ENCODE results near the gene LGALS13.
A peak's percentile ranks its signal among the peaks of the same experiment; 100 is the strongest.

The LGALS13 gene, protein sequence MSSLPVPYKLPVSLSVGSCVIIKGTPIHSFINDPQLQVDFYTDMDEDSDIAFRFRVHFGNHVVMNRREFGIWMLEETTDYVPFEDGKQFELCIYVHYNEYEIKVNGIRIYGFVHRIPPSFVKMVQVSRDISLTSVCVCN

DNA sequence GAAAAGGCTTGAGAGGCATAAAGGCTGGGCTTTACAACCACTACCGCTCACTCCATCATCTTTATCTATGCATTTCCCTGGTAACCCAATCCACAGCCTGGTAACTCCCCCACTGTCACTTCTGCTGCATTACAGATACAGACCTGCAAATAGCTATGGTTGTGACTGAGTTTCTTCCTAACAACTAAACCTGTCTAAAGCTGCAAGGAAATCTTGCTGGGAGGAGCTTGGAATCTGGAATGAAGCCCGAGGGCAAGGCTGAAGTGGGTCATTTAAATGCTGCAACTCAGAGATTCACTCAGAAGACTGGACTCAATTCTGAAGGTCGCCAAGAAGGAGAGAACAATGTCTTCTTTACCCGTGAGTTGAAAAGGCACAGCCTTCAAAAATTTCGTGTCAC lies at the start of gene LGALS13:
TSS of gene LGALS13 (plus strand) at position 301 of the 400 bp plus-strand sequence. CDS start at position 346, 45 bp downstream.
- no peak for DNase-seq

DNA sequence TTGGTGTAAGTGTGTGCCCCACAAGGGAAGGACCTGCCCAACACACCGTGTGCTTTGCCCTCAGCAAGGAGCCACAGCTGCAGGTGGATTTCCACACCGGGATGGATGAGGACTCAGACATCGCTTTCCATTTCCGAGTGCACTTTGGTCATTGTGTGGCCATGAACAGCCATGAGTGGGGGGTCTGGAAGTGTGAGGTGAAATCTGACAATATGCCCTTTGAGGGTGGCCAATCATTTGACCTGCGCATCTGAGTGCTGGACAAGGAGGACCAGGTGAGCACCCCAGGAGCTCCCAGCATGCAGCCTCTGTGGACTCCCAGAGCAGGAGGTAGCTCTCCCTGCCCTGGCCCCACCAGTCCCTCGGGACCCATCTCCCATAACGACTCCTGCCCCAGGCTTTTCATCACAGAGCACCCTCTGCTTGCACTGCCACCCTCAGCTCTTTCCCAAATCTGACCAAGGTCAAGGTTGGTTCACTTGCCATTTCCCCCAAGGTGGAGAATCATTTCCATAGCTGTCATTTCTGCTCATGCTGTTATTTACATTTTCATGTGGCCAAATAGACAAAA lies 49.2 kb upstream of the LGALS13 start:
- DNase-seq, result no peak

DNA sequence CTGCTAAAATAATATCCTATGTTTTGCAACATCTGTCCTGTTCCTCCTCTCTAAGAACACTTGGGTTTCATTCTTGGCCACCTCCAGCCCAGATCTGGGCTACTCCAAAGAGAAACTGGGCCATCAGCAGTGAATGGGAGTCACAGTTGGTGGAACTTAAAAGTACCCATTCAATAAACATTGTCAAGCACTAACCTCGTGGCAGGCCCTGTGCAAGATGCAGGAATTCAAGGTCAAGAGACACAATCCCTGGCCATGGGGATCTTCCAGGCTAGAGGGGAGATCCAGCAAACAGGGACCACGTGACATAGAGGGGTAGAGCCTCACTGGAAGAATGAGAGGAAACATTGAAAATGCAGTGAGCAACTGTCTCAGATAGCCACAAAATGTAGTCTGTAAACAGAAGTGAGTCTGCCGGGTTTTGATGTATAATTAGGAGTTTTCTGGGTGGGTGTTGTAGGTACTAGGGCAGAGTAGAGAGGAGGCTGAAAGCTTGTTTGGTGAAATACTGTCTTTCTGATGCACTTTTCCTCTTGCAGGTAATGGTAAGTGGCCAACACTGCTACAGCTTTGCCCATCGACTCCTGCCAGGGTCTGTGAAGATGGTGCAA lies 47.5 kb upstream of the LGALS13 start:
- DNase-seq, result no peak

DNA sequence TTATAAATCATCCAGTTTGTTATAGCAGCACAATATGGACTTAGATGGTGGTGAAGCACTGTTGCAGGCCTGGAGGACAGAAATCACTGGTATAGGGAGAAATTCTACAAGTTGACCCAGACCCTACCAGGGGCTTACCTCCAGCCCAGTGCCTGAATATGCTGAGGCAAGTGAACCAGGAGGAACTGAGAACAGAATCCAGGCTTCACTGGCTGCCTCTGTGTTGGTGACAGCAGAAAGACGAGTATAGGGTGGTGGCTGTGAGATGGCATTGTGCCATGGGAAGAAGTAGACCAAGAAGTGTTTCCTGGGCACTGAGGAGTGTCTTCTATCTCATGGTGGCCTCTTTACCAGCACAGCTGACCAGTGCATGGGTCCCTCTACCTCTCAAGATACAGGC lies 46.4 kb upstream of the LGALS13 start:
- DNase-seq, result no peak

DNA sequence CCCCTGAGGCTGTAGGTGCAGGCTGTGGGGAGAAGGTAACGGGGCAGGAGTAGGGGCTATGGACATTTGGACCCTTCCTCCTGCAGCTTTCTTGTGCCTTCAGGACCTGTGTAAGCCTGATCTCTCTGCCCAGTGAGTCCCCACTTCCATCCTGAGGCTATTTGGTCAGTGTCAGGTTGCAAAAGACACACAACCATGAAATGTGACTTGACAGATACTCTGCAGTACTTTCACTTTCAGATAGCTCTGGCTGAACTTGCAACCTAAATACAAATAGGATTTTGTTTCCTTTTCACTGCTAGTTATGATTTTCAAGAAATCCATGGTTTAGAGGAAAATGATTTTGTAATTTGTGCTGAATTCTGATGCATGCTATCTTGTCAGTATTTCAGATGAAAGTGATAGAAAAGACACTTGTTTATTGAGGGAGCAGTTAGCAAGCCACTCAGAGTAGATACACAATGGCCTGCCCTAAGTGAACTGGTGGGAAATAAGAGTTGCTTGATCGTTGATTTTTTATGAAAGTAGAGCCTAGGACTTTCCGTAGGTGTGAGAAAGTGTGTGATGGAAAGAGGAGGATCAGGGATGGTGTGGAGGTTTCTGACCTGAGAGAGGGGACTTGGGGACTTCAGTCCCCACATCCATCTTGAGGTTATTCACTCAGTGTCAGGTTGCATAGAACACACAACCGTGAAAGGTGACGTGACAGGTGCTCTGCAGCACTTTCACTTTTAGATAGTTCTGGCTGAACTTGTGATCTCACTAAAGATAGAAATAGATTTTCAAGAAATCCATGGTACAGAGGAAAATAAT lies 44.3 kb upstream of the LGALS13 start:
- peak; percentile 28 for DNase-seq

DNA sequence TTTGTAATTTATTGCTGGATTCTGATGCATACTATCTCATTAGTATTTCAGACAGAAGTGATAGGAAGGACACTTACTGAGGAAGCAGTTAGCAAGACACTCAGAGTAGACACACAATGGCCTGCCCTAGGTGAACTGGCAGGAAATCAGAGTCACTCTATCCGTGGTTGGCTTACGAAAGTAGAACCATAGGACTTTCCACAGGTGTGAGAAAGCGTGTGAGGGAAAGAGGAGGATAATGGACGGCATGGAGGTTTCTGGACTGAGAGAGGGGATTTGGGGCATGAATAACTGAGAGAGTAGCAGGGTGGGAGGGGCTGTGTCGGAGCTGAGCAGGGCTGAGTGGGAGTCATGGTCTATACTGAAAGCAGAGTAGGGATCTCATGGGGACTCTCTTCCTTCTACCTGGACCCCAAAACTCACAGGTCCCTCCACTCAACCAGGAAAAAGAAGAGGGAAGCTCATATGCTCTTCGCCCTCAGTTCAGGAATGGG lies 43.7 kb upstream of the LGALS13 start:
- DNase-seq, result peak; percentile 41

DNA sequence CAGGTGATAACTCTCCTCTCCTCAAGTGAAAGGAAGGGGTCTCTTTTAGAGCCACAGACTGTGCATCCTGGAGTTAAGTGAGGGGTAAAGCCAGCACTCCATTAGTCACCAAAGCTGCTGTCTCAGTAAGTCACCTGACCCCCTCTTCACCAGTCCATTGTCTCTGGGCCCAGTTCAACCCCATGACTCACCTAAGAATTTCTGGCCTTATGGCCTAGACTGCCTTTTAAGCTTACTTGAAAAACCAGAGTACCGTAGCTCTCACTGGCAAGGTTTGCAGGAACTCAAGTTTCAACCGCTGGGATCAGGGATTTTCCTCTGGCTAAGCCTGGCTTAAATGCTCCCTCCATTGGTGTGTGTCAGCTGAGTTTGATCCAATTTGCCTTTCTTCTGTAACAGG lies 38.9 kb upstream of the LGALS13 start:
- no peak for DNase-seq

DNA sequence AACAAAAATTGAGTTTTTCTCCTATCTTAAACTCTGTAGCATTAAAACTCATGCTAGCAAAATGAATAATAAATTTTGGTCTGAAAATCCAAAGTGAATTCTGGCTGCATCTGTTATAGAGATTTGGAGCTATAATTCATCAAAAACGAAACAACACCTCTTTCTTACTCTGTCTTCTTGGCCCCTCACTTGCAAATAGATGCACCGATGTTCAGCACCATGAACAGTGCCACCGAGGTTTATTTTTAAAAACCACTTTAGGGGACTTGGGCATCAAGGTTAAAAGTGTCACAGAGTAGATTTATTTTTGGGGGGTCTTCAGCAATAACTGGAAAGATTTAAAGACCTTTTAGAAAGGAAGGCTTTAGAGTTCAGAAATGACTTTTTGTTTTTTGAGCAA lies 36.3 kb upstream of the LGALS13 start:
- DNase-seq, result no peak

DNA sequence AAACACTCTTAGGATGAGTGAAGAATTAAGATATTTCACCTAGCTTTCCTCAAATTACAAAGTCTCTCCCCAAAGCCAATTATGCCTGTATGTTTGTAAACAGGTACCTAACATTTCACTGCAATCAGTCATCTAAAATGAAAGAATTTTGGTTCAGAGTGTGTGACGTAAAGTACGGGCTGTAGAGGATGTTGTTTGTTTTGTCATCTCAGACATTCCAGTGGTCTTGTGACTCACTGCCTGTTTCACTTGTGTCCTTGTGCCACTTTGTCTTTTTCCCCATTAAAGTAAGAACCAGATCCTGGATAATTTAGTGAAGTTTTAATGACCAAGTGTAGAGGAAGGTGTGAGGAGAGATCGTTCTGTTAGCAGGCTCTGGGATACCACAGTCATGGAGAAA lies 33.7 kb upstream of the LGALS13 start:
- DNase-seq, result no peak

DNA sequence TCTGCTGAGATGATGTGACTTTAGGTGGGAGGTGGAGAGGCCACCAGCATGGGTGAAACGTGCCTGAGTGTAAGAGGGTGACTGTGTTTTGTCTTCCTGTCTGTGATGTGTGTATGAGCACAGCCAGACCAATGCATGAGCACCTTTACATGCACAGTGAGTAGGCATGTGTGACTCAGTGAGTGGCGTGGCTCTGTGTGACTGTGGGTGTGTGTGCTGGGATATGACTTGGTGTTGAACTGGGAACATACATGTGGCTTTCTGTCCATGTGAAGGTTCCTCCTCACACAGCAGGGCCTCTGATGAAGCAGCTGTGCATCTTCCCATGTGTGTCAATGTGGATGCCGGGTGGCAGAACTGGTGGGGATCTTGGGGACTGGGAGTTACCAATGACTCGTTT lies 19.9 kb upstream of the LGALS13 start:
- DNase-seq, result no peak

DNA sequence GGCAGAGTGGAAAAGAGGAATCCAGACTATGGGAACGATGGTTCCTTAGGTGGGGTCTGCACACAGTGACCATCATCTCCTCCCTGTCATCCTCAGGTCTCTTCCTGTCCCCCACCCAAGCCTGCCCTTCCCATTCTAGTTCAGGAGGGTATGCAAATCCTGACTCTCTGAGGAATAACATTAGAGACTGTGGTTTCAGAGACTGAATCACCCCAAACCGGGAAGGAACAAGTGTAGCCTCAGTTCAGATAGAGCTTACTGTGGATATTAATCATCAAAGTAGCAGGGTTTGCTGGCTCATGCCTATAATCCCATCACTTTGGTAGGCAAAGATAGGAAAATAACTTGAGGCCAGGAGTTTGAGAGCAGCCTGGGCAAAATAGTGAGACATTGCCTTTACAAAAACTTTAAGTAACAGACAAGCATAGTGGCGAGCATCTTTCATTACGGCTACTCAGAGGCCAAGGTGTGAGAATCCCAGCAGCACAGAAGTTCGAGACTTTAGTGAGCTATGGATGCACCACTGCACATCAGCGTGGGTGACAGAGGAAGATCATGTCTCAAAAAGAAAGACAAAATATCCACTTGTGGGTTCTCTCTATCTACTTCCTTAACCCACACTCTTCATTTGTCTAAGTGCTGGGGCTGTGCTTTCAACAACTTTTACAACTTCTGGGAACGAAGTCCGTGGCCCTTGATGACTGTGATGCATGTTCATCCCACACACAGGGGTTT lies 19.3 kb upstream of the LGALS13 start:
- DNase-seq, result no peak

DNA sequence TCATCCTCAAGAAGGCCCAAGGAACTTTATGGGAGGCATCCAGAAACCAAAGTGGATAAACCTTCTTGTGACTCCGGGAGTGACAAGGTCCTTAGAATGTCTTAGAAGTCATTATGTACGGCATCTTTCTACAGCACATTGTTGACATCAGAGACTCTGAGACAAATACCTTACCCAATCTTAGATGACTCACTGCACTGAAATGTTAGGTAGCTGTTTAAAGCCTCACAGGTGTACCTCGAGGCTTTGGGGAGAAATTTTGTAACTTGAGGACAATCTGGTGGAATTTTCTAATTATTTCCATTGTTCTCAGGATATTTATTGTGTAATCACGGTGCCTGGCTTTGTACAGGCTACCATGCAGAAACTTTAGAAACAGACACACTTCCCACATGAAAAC lies 14.8 kb upstream of the LGALS13 start:
- no peak for DNase-seq

DNA sequence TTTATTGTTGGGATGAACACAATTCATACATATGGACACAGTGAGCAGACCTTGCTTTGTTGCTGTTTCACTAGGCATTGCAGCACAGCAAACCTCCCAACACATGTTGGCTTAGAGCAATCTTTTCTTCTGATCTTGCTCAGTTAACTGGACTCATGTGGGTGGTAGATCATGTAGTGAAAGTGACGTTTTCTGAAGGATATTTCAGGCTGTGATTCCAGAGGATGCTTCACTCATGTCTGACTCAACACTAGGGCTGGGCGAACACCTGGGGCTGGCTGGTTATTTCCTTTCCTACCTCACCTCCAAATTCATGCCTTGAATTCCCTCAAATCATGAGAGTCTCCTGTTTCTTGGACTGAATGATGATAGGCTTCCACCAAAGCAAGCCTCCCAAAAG lies 14.3 kb upstream of the LGALS13 start:
- no peak for DNase-seq

DNA sequence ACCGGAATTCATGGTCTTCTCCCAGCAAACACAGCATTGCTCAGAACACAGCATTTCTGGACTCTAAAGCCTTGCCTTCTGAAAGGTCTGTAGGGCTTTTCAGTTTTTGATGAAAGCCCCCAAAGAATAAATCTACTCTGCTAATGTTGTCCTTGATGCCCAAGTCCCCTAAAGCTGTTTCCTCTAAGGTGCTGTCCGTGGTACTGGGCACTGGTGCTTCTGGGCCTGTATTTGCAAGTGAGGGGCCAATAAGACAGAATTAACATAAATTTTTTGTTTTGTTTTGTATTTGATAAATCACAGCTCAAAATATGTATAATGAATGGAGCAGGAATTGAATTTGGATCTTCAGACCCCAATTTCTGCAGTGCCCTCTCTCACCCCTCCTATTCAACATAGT lies 12.1 kb upstream of the LGALS13 start:
- DNase-seq, result no peak

DNA sequence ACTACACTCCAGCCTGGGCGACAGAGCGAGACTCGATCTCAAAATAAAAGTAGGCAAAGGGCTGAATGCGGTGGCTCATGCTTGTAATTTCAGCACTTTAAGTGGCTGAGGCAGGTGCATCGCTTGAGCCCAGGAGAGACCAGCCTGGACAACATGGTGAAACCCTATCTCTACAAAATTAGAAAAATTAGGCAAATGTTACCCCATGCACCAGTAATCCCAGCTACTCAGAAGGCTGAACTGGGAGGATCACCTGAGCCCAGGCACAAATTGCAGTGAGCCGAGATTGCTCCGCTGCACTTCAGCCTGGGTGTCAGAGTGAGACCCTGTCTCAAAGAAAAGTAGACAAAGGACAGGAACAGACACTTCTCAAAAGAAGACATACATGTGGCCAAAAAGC lies 9.9 kb upstream of the LGALS13 start:
- DNase-seq, result no peak

DNA sequence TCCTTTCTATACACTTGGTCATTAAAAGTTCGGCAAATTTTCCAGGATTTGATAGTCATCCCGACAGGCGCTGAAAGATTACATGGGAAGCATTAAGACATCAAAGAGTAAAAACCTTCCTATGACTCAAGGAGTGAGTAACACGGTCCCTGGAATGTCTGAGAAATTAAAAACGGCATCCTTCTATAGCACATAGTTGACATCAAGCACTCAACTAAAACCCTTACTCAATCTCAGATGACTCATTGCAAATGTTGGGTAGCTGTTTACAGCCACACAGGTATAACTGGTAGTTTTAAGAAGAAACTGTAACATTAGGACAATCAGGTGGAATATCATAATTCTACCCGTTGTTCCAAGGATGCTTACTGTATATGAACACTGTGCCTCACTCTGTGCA lies 6.4 kb upstream of the LGALS13 start:
- DNase-seq, result no peak

DNA sequence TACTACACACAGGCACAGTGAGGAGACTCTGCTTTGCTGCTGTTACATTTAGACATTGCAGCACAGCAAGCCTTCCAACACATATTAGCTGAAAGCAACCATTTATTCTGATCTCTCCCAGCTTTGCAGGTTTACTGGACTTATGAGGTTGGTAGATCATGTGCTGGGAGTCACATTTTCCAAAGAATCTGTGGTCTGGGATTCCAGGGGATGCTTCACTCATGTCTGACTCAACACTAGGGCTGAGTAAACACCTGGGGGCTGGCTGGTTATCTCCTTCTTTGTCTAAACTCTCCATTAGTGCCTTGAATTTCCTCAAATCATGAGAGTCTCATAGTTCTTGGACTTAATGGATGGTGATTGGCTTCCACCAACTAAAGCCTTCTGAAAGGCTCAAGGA lies 5.4 kb upstream of the LGALS13 start:
- no peak for DNase-seq

DNA sequence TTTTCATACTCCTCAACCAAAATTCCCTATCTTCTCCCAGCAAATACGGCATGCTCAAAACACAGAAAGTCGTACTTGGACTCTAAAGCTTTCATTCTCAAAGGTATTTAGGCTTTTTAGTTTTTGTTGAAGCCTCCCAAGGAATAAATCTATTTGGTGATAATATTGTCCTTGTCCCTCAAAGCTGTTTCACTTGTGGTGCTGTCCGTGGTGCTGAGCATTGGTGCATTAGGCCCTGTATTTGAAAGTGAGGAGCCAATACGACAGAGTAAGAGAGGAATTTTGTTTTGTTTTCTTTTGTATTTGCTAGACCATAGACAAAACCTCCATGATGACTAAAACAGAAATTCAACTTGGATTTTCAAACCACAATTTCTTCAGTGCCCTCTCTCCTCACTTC lies 3.2 kb upstream of the LGALS13 start:
- no peak for DNase-seq

DNA sequence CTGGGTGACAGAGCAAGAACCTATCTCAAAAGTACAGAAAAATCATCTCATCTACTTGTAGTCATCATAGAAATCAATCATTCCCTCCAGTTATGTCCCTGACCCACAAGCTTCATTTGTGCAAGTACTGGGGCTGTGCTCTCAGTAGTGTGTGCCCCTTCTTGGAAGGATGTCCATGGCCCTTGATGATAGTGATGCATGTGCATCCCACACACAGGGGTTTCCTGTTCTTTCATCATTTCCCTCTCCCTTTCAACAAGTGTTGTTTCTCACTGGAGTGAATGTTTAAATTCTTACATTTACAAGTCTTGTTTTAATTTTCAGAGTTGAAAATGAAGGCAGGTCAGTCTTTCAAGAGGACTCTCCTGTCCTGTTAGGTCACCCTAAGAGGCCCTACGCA lies 1.5 kb downstream of the LGALS13 start:
- DNase-seq, result no peak

DNA sequence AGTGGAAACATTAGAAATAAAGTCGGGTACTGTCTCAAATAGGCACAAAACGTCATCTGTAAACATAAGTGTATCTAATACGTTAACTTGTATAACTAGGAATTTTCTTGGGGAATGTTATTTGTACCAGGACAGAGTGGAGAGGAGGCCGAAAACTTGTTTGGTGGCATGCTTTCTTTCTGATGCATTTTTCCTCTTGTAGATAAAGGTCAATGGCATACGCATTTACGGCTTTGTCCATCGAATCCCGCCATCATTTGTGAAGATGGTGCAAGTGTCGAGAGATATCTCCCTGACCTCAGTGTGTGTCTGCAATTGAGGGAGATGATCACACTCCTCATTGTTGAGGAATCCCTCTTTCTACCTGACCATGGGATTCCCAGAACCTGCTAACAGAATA lies 4.7 kb downstream of the LGALS13 start:
- DNase-seq, result no peak

DNA sequence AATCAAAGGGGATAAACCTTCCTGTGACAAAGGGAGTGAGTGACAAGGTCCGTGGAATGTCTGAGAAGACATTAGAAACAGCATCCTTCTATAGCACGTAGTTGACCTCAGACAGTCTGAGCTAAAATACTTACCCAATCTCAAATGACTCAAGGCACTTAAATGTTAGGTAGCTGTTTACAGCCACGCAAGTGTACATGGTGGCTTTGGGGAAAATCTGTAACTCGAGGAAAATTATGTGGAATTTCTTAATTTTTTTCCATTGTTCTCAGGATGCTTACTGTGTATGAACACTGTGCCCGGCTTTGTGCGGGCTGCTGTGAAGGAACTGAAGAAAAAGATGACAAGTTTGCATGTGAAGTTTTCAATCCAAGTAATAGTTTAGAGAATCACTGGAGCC lies 5.2 kb downstream of the LGALS13 start:
- DNase-seq, result no peak

DNA sequence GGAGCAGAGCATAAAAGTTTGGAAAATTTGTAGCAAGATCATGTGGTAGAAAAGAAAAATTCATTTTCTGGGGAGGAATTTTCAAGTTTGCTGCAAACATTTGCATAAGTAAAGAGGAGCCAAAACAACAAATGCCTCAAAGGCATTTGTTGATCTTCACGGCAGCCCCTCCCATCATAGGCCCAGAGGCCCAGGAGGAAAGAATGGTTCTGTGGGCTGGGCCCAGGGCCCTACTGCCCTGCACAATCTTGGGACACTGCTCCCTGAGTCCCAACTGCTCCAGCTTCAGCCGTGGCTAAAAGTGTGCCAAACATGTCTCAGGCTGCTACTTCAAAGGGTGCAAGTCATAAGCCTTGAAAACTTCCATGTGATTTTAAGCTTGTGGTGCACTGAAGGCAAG lies 11.3 kb downstream of the LGALS13 start:
- no peak for DNase-seq

DNA sequence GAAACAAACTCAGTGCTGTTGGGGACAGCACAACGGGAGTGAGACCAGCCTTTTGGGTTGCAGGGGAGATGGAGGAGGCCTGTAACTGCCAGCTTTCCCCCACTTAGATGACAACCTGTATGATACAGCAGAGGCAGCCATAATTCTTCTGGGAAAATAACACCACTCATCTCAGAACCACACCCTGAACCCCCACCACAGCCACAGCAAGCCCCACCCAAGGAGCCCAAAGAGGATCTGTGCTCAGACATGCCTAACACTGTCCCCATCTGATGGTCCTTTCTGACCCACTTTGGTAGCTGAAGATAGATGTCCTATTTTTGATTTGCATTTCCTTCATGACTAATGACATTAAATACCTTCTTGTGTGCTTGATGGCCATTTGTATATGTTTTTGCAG lies 15.4 kb downstream of the LGALS13 start:
- no peak for DNase-seq
